ENCODE data around the gene AQP5.

Gene AQP5

GRCh38 chr12:49967042-49967776 is 5.5 kb downstream of the AQP5 start:
- H3K79me2 ChIP-seq, result no peaks in the 10 kb centered on the region
- H3K9me3 ChIP-seq (ENCODE audit: control insufficient read depth, low read length), result no peaks in the 10 kb centered on the region
- H3K36me3 ChIP-seq (ENCODE audit: control insufficient read depth, insufficient read depth, low read length), result no peaks in the 10 kb centered on the region
- no peak overlapping the region for H3K27ac ChIP-seq
- peak; percentile 90 for TF ChIP-seq CTCF (IDR thresholded peaks at IDR 0.05)
- H3K4me1 ChIP-seq, result peaks cover 10% of the 10 kb centered on the region
- no peaks in the 10 kb centered on the region for H3K27me3 ChIP-seq (ENCODE audit: control insufficient read depth, insufficient read depth, low read length)
- peak overlapping the region; percentile 86 for H3K4me2 ChIP-seq (ENCODE audit: low read length)
- H2AFZ ChIP-seq, result peak overlapping the region; percentile 76
- H3K9ac ChIP-seq, result no peak overlapping the region
- H3K4me3 ChIP-seq (ENCODE audit: low read depth, low read length), result peak overlapping the region; percentile 33

- H3K36me3 ChIP-seq (ENCODE audit: control insufficient read depth, insufficient read depth, low read length), result no peaks in the 10 kb centered on the region
- H3K4me2 ChIP-seq (ENCODE audit: low read length), result peak overlapping the region; percentile 86
- peak overlapping the region; percentile 76 for H2AFZ ChIP-seq
- TF ChIP-seq CTCF (IDR thresholded peaks at IDR 0.05), result no peak
- H3K4me1 ChIP-seq, result peaks cover 6% of the 10 kb centered on the region
- no peaks in the 10 kb centered on the region for H3K27me3 ChIP-seq (ENCODE audit: control insufficient read depth, insufficient read depth, low read length)
- H3K9ac ChIP-seq, result no peak overlapping the region
- H3K79me2 ChIP-seq, result no peaks in the 10 kb centered on the region
- H3K9me3 ChIP-seq (ENCODE audit: control insufficient read depth, low read length), result no peaks in the 10 kb centered on the region
- H3K27ac ChIP-seq, result no peak overlapping the region
- no peak overlapping the region for H3K4me3 ChIP-seq (ENCODE audit: low read depth, low read length)
These were observed 6.1 kb downstream of the AQP5 start for GRCh38 chr12:49967777-49968250.

DNA sequence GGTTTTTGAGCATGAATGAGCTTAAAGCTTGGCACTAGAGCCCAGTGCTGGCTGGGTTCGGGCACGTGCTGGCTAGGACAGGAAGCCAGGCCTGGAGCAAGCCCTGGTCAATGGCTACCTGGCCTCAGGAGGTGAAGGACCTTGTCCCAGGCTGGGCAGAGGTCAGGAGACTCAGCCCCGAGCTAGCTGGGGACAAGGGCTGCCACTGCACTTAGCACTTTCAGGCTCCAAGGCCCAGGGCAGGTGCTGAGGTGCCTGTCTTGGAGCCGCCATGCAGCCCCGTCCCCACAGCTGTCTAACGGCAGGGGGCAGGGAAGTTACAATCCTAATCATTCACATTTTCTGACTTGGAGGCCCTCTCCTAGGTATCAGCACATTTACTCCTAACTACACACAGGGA is 6.8 kb downstream of the AQP5 start:
- H3K9me3 ChIP-seq (ENCODE audit: control insufficient read depth, low read length), result no peaks in the 10 kb centered on the region
- no peak for TF ChIP-seq CTCF (IDR thresholded peaks at IDR 0.05)
- H2AFZ ChIP-seq, result no peak overlapping the region
- no peaks in the 10 kb centered on the region for H3K36me3 ChIP-seq (ENCODE audit: control insufficient read depth, insufficient read depth, low read length)
- no peaks in the 10 kb centered on the region for H3K27me3 ChIP-seq (ENCODE audit: control insufficient read depth, insufficient read depth, low read length)
- no peak overlapping the region for H3K9ac ChIP-seq
- H3K4me3 ChIP-seq (ENCODE audit: low read depth, low read length), result no peak overlapping the region
- peaks cover 4% of the 10 kb centered on the region for H3K4me1 ChIP-seq
- H3K79me2 ChIP-seq, result no peaks in the 10 kb centered on the region
- H3K4me2 ChIP-seq (ENCODE audit: low read length), result no peak overlapping the region
- no peak overlapping the region for H3K27ac ChIP-seq

DNA sequence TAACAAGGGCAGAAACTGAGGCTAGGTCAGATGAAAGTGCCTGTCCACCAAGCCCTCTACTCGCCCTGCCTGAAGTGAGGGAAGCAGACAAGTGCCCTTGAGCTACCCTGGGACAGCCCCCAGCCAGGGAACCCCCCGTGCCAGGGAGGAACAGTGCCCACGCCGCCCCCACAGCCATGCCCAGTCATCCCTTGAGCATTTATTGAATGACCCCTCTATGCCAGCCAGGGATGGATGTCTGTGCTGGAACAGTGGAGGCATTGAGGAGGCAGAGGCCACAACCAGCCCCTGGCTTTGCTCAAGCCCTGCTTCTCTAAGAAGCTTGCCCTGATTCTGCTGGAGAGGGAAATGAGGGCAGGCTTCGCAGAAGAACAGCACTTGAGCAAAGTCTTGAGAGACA is 7.4 kb downstream of the AQP5 start:
- Histone ChIP-seq H3K4me1 (peaks cover 4% of the 10 kb centered on the region), H3K27ac (no peak overlapping the region), H3K27me3 (ENCODE audit: control insufficient read depth, insufficient read depth, low read length) (no peaks in the 10 kb centered on the region), H2AFZ (no peak overlapping the region), H3K4me3 (ENCODE audit: low read depth, low read length) (no peak overlapping the region), H3K79me2 (no peaks in the 10 kb centered on the region), H3K9ac (no peak overlapping the region), H3K36me3 (ENCODE audit: control insufficient read depth, insufficient read depth, low read length) (no peaks in the 10 kb centered on the region), H3K9me3 (ENCODE audit: control insufficient read depth, low read length) (no peaks in the 10 kb centered on the region), H3K4me2 (ENCODE audit: low read length) (no peak overlapping the region)
- TF ChIP-seq CTCF (IDR thresholded peaks at IDR 0.05), result no peak
